RWPE2 (cell line): ENCODE results near the gene SPECC1.

Experiments used
- ATAC-seq: fragments of 200-7000 bp; cut with Tn5 transposase; 3 replicates; pipeline ENCODE4 v1.9.1; 2021; ENCODE audit warnings: low read depth
- DNase-seq: peaks from one replicate; pipeline ENCODE4 v3.0.0-alpha.2; 2020; ENCODE audit warnings: low spot score
- H3K27ac ChIP-seq: fragments of 450-650 bp; 2 replicates; pipeline ENCODE4 v1.5.1; 2017; ENCODE audit warnings: mild to moderate bottlenecking; ENCODE audit not compliant: poor library complexity, severe bottlenecking
- H3K27me3 ChIP-seq: fragments of 250-450 bp; sonication (Bioruptor Pico); 2 replicates; pipeline ENCODE4 v1.5.1; 2021; ENCODE audit warnings: mild to moderate bottlenecking, moderate library complexity; ENCODE audit not compliant: insufficient read depth, poor library complexity, severe bottlenecking
- H3K36me3 ChIP-seq: fragments of 250-450 bp; sonication (Bioruptor Pico); 2 replicates; pipeline ENCODE4 v1.5.1; 2020; ENCODE audit warnings: low read depth, mild to moderate bottlenecking, moderate library complexity
- H3K4me1 ChIP-seq: fragments of 250-450 bp; sonication (Bioruptor Pico); 2 replicates; pipeline ENCODE4 v1.5.1; 2021; ENCODE audit warnings: mild to moderate bottlenecking, moderate library complexity; ENCODE audit not compliant: insufficient read depth, poor library complexity, severe bottlenecking
- H3K4me3 ChIP-seq: fragments of 250-450 bp; sonication (Bioruptor Pico); 2 replicates; pipeline ENCODE4 v1.5.1; 2021; ENCODE audit warnings: mild to moderate bottlenecking, moderate library complexity; ENCODE audit not compliant: severe bottlenecking
- H3K9me3 ChIP-seq: fragments of 250-450 bp; sonication (Bioruptor Pico); 2 replicates; pipeline ENCODE4 v1.5.1; 2021; ENCODE audit warnings: mild to moderate bottlenecking, moderate library complexity; ENCODE audit not compliant: severe bottlenecking
- TF ChIP-seq, protein P1 (sequence below): fragments of 450-650 bp; IDR thresholded peaks from one replicate; pipeline ENCODE4 v1.5.1; 2017; ENCODE audit warnings: mild to moderate bottlenecking, moderate library complexity; ENCODE audit not compliant: poor library complexity, severe bottlenecking

Gene SPECC1

DNA sequence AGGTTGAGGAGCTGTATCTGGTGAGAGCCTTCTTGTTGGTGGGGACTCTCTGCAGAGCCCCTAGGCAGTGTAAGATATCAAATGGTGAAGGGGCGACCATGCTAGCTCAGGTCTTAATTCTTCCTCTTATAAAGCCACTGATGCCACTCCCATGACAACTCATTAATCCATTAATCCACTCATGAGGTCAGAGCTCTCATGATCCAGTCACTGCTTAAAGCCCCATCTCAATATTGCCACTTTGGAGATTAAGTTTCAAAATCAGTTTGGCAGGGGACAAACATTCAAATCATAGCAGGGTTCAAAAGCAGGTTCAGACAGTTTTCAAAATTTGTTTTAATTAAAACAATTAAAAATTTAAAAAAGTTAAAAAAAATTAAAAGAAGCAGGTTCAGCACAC is 13.1 kb upstream of the SPECC1 start:
- H3K27ac ChIP-seq: no peak overlapping the region
- no peaks in the 10 kb centered on the region for H3K9me3 ChIP-seq
- no peaks in the 10 kb centered on the region for H3K36me3 ChIP-seq
- H3K4me1 ChIP-seq: no peaks in the 10 kb centered on the region
- ATAC-seq (no peak), DNase-seq (no peak)
- H3K4me3 ChIP-seq: no peak overlapping the region
- TF ChIP-seq, protein P1, sequence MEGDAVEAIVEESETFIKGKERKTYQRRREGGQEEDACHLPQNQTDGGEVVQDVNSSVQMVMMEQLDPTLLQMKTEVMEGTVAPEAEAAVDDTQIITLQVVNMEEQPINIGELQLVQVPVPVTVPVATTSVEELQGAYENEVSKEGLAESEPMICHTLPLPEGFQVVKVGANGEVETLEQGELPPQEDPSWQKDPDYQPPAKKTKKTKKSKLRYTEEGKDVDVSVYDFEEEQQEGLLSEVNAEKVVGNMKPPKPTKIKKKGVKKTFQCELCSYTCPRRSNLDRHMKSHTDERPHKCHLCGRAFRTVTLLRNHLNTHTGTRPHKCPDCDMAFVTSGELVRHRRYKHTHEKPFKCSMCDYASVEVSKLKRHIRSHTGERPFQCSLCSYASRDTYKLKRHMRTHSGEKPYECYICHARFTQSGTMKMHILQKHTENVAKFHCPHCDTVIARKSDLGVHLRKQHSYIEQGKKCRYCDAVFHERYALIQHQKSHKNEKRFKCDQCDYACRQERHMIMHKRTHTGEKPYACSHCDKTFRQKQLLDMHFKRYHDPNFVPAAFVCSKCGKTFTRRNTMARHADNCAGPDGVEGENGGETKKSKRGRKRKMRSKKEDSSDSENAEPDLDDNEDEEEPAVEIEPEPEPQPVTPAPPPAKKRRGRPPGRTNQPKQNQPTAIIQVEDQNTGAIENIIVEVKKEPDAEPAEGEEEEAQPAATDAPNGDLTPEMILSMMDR: no peak
- no peaks in the 10 kb centered on the region for H3K27me3 ChIP-seq

DNA sequence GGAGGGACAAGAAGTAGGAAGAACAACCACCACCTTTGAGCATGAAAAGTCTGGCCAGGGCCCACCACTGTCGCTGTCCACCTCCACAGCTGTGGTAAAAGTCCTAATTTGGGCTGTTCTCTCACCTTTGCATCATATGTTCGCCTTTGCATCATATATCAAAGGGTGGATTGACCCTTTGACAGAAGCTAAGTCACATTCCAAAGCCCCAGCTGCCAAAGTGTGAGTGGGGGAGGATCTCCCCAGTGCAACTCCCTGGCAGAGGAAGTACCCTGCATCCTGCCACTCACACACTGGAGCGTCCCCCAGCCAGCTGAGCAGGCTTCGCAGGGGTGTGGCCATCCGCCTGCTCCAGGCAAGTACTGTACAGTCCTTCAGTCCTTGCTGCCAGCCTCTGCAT is 12.7 kb upstream of the SPECC1 start:
- TF ChIP-seq, protein P1: no peak
- H3K36me3 ChIP-seq: no peaks in the 10 kb centered on the region
- no peaks in the 10 kb centered on the region for H3K27me3 ChIP-seq
- no peak overlapping the region for H3K27ac ChIP-seq
- H3K4me1 ChIP-seq: no peaks in the 10 kb centered on the region
- ATAC-seq (no peak), DNase-seq (no peak)
- H3K9me3 ChIP-seq: no peaks in the 10 kb centered on the region
- no peak overlapping the region for H3K4me3 ChIP-seq

DNA sequence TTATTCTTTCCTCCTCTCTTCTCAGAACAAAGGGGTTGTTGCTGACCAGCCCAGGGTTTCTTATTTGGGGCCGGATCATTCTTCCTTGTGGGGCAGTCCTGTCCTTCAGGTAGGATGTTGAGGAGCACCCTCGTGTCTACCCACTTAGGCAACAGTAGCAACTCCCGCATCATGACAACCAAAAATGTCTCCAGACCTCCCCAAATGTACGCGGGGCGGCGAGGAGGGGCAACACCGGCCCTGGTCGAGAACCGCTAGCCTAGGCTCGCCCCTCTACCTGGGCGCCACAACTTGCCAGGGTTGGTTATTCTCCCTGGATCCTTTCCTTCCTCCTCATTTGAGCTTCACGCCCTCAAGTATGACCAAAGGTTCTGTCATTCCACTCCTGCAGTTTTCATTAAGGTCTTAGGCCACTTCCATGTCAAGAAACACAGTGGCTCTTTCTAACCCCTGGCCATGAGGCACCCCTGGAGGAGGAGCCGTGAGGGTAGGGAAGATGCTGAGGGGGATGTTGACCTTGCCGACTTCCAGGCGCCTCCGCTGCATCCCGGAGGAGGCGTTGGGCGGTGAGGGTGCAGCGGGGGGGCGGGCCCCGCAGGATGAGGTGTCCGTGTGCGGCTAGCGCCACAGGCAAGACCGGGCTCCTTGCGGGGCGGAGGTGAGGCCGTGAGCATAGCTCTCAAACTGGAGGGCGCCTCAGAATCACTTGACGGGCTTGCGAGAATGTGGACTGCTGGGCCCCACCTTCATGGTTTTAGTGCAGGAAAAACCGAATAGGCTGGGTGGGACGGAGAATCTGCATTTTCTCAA is 712 bp upstream of the SPECC1 start:
- ATAC-seq (peak; percentile 54), DNase-seq (no peak)
- peaks cover 21% of the 10 kb centered on the region for H3K27me3 ChIP-seq
- H3K9me3 ChIP-seq: no peaks in the 10 kb centered on the region
- H3K36me3 ChIP-seq: no peaks in the 10 kb centered on the region
- H3K4me1 ChIP-seq: no peaks in the 10 kb centered on the region
- H3K4me3 ChIP-seq: peak overlapping the region; percentile 45
- H3K27ac ChIP-seq: no peak overlapping the region
- TF ChIP-seq, protein P1: no peak

DNA sequence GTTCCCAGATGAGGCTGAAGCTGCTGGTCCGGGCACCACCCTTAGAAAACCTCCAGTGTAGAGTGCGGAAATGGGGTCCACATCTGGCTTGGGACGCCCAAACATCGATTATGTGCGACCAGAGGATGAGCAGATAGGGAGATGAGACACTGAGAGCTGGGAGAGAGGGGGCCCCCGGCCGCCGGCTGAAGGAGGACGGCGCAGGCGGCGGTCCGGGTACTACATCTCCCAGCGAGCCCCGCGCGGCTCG is 182 bp upstream of the SPECC1 start:
- ATAC-seq (no peak), DNase-seq (no peak)
- H3K9me3 ChIP-seq: no peaks in the 10 kb centered on the region
- no peaks in the 10 kb centered on the region for H3K4me1 ChIP-seq
- no peaks in the 10 kb centered on the region for H3K36me3 ChIP-seq
- H3K27ac ChIP-seq: no peak overlapping the region
- H3K27me3 ChIP-seq: peaks cover 21% of the 10 kb centered on the region
- H3K4me3 ChIP-seq: peak overlapping the region; percentile 45
- TF ChIP-seq, protein P1: no peak

DNA sequence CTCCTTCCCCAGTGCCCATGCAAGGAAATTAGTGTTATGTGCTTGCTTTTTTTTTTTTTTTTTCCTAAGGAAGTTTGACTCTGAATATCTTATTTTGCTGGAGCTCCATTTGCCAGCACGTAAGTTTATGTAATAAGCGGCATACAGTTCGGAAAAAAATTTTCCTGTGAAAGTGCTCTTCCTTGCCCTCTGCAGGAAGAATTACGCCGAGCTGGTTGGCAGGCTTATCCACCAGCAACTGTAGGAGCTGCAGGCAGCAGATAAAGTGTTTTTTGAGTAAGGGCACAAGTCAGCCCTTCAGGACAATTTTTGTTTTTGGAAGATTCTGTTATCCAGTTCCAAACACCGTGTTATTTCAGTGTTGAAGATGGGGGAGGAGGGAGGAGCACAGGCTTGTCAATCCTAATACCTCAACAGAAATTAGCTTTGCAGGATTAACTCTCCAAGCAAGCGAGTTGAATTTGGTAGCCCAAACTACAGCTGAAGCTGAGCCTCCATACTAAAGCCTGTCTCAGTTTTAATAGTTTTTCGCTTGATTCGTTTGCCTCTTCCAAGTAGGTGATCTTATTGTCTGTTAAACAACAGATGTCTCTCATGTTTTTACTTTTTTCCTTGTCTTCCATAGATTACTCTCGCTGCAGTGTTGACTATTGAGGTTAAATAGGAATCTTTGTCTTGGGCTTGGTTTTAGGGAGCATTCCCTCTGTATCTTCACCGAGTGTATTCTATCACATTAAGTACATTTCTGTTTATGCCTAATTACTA is 1.1 kb downstream of the SPECC1 start:
- Histone ChIP-seq H3K4me1 (no peaks in the 10 kb centered on the region), H3K4me3 (peak overlapping the region; percentile 45), H3K36me3 (no peaks in the 10 kb centered on the region), H3K27ac (no peak overlapping the region), H3K27me3 (peaks cover 21% of the 10 kb centered on the region), H3K9me3 (no peaks in the 10 kb centered on the region)
- DNase-seq: no peak
- TF ChIP-seq, protein P1: no peak
- peak; percentile 54 for ATAC-seq
